HG02970 (cell line): ENCODE measurements around the gene NADSYN1.

Experiments
- ATAC-seq: cut with Tn5 transposase; IDR thresholded peaks from one replicate; pipeline ENCODE4 v1.9.1; 2021; ENCODE audit warnings: mild to moderate bottlenecking, moderate library complexity, moderate number of reproducible peaks; ENCODE audit not compliant: unreplicated experiment, low FRiP score

The NADSYN1 gene

DNA sequence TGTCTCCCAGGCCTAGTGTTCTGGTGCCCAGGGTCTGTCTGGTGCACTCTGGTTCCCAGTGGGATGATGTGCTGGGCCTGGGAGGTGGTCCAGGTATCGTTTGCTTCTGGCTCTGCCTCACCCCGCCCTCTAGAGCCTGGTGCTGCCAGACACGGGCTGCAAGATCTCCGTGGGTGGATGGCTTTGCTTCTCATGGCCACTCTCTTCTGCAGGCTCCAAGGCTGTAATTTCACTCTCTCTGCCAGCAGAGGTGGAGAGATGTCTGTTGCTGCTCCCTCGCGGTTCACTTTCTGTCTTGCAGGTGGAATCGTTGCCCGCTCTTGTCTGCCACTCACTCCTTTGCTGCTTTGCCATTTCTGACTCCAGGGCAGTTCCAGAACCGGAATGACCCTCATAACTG, 13.4 kb downstream of the NADSYN1 start:
- no peak for ATAC-seq

- ATAC-seq, result no peak
Observed at GRCh38 chr11:71467164-71467563, 14.2 kb downstream of the NADSYN1 start.

DNA sequence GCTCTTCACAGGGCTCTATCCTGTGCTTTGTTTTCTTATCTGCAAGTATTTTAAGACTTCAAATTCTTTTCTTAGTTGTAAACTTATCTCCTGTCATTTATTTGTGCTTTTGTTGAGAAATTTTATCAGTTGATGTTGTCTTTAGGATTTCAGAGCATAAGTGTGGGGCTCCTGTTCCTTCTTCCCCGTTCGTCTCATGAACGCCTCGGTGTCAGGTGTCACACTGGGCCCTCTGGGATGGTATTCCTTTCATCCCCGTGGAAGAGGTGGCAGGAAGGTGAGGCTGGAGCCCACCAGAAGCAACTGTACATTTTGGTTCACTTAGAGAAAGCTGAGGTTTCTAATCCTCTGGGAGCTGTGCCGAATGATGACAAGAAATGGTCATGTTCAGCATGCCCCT, 17.9 kb downstream of the NADSYN1 start:
- ATAC-seq, result no peak

DNA sequence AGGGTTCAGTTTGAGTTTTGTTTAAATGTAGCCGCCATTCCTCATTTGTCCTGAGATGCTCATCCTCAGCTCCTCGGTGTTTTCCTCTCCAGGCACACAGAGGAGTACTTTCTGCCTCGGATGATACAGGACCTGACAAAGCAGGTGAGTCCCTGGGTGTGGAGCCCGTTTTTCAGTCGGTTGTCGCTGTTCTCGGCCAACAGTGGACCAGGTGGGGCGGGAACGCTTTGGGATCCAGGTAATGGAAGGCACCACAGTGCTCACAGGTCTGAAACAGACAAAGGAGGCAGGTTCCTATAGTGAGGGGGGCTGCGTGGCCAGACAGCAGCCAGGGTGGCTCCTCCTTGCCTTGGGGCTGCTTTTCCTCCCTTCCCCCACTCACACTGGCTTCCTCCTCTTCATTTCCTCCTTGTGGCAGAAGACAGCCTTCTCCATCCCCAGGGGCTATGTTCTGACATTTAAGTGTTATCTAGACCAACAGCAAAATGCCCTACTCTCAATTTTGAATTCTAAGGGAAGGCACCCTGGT, 19.4 kb downstream of the NADSYN1 start:
- ATAC-seq, result no peak

DNA sequence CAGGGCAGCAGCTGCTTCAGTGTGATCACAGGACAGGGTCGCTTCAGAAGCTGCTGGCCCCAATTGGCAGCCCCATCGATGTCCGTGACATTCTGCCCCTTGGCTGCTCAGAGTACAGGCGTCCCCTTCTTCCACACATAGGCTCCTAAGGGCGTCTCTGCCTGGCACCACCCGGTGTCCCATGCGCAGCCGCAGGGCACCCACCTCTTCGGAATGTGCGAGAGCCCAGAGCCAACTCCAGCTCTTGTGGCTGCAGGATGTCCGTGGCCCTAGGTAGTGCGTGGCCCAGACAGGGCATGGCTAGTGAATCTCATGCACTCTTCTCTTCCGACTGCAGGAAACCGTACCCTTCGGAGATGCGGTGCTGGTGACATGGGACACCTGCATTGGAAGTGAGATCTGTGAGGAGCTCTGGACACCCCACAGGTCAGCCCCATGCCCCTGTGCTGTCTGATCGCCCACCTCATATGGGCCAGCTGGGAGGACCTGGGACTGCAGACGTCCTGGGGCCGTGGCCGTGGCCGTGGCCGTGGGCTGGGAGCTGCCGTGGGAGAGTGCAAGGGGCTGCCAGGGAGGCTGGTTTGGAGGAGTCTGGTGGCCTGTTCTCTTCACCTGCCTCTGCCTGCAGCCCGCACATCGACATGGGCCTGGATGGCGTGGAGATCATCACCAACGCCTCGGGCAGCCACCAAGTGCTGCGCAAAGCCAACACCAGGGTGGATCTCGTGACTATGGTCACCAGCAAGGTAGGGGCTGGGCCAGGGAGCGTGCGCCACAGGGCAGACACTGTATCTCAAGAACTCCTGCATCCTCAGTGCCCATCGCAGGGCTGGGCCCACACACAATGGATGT, 20.2 kb downstream of the NADSYN1 start:
- no peak for ATAC-seq

- ATAC-seq, result no peak
Observed at GRCh38 chr11:71473793-71474080, 20.7 kb downstream of the NADSYN1 start.

GRCh38 chr11:71474141-71474770, 21.3 kb downstream of the NADSYN1 start:
- ATAC-seq, result no peak

DNA sequence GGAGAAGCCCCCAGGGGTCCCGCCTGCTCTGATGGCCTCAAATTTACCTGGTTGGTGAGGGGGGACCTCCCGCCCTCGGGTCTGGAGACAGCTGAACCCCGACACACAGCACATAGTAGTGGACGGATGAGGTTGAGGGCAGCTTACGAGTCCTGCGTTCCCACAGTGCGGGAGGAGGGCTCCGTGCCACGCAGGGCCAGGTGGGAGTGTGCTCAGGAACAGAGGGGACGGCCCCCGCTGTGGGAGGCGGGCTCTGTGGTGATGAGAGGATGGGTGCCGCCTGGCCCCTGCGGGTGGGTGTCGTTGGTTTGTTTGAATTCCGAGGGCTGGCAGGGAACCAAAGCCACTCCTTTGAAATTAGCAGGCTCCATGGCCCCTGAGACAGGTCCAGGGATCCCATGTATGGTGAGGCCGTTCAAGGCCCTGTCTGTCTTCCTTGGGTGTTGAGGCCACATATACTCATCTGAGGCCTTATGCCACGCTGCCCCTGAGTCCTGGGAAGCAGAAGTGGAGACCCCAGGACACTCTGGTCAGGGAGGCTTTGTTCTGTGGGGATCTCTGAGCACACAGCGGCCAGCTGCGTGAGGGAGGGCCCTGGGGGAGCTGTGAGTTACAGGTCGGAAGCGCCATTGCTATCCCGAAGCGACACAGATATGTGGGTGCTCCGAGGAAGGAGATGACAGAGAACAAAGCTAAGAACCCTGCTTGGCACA, 21.9 kb downstream of the NADSYN1 start:
- ATAC-seq, result no peak

DNA sequence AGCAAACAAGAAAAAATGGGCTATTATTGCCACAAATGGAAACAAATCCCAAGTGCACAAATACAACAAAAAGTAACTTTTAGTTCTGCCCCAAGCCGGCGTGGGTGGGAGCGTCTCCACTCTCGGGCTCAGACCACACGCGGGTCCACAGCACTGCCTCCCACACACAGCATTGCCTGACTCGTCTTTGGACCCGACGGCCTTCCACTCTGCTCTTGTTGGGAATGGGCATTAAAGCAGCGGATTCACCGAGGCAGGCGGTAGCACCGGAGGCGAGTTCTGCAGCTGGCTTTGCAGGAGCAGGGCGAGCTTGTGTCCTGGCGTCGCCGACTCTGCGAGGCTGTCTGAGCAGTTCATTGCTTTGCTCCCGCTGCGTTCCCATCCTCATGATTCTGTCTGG, 23.0 kb downstream of the NADSYN1 start:
- ATAC-seq, result no peak

DNA sequence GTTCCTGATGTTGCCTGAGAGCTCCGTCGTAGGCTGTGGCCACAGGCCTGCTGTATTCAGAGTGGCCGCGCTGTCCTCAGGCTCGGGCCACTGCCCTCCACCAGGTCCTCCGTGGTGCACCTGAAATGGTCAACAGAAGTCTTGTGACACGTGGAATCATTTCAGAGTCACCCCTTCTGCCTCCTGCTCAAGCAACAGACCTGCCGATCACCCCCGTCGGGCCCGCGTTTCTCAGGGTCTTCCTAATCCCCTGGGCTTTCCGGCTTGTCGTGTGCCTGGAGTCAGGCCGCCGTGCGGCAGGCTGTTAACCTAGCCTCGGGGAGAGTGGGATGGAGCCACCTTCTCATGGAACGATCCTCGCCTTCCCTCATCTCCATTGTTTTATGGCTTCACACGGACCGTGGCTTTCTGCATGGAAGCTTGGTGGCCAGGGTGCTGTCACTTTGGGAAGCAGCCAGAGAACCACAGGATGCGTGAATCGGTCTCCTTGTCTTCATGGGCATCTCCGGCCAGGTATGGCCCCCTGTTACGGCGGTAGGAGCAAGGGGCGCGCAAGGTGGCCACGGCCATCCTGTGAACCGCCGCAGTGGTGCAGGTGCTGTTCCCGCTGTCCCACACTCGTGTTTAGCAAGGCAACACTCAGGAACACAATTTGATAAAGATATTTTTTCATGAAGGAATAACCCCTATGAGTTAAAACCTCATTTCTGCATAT, 24.1 kb downstream of the NADSYN1 start:
- ATAC-seq, result no peak

GRCh38 chr11:71477641-71478527, 24.9 kb downstream of the NADSYN1 start:
- no peak for ATAC-seq

DNA sequence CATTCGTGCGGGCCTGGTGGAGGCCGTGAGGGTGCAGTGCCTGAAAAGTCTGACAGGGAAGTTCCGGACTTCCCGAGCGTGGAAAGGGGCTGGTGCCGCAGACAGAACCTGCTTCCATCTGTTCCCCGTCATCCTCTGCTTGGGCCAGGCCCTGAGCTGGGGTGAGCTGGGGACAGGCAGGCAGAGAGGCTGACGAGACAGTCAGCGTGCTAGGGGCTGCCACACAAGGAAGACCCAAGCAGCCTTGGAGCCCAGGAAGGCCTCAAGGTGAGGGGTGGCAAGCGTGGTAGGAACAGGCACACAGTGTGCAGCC, 25.5 kb downstream of the NADSYN1 start:
- no peak for ATAC-seq

GRCh38 chr11:71481101-71481960, 28.3 kb downstream of the NADSYN1 start:
- ATAC-seq, result no peak

- ATAC-seq, result no peak
Observed at GRCh38 chr11:71482216-71482615, 29.2 kb downstream of the NADSYN1 start.

DNA sequence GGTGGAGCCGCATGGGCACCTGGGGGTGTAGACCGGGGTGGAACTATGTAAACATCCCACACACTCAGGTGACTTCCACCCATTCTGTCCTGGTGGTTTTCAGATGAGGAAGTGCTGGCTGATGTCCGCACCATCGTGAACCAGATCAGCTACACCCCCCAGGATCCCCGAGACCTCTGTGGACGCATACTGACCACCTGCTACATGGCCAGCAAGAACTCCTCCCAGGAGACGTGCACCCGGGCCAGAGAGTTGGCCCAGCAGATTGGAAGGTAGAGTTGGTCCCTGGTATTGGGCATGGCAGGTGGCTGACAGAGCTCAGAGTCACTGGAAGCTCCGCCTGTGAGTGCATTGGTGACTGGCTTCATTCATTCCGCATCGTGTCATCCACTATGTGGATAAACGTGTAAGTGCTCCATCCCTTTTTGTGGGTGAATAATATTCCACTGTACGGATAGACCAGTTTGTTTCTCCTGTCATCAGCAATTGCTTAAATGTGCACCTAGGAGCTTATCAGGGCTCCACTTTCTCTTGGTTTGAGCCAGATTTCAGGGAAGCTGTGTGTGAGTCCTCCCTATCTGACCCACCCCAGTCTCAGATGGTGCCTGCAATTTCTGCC, 29.9 kb downstream of the NADSYN1 start:
- ATAC-seq, result no peak

GRCh38 chr11:71483692-71484091, 30.7 kb downstream of the NADSYN1 start:
- no peak for ATAC-seq

- ATAC-seq, result no peak
Observed at GRCh38 chr11:71484248-71485062, 31.5 kb downstream of the NADSYN1 start.

DNA sequence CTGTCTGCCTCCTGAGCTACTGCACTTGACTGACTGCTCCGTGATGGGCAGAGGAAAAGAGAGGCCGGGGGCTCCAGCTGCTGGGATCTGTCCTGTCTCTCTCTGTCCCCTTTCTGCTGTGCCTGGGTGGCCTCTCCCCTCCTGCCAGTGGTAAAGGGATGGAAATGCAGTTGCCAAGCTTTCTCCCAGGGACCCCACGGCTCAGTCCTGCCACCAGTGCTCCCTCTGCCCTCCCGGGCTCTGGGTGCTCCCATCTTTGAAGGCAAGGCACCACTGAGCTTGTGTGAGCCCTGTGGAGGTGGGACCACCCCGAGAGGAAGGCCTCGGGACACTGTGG, 32.0 kb downstream of the NADSYN1 start:
- ATAC-seq, result no peak
